Astrocyte of the cerebellum (primary cell): ENCODE measurements around the gene CCNQ.

Experiments used
- DNase-seq: peaks from one replicate; pipeline ENCODE4 v3.0.0-alpha.2; 2011; ENCODE audit warnings: low read depth
- H3K4me3 ChIP-seq: 2 replicates; pipeline ENCODE4 v1.5.1; 2011; ENCODE audit warnings: mild to moderate bottlenecking, low read depth, low read length, moderate library complexity
- CTCF ChIP-seq: IDR thresholded peaks from 2 replicates; pipeline ENCODE4 v1.5.1; 2012; ENCODE audit warnings: low read length, low read depth, moderate library complexity, mild to moderate bottlenecking; ENCODE audit errors: missing control alignments
- in situ Hi-C: cut with HindIII; loops from 2 replicates; pipeline ENCODE4 v1.10.0; 2017; ENCODE audit warnings: low sequenced_read_pairs

CCNQ gene

DNA sequence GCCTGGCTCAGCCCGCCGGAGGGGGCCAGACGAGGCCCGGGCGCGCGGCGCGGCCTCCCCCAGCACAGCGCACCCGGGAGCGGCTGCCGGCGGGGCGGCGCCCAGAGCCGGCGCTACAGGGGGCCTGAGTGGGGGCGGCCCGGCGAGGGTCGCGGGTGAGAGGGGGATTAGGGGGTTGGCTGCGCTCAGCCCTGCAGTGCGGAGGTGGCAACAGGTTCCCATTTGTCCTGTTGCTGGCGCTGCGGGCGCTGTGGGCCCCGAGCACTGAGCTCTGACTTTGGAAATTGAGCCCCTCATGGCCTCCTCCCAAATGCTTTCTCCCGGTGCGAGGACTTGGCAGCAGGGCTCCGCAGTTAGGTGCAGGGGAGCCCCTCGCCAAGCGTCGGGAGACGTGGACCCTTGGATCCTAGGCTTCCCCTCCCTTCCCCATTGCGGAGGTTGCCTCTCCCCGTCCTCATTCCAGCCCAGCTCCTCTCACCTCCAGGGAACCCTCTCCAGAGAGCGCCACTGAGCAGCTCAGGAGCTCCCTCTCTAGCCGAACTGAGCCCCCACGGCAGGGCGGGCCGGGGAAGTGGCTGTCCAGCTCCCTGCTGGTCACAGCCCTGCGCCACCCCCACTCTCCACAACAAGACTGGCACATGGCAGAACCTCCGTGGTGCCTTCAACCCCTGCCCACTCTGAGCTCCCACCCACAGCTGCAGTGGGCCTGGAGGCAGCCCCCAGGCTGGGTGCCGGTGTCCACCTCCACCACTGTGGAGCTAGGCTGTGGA lies 45.6 kb upstream of the CCNQ start:
- no peak for DNase-seq
- H3K4me3 ChIP-seq = no peak overlapping the region
- in situ Hi-C loops = no loop called here
- no peak for TF ChIP-seq CTCF

- no peak overlapping the region for H3K4me3 ChIP-seq
- no peak for DNase-seq
- no peak for TF ChIP-seq CTCF
- in situ Hi-C loops = no loop called here
Measured at GRCh38 chrX:153643431-153644351, 44.8 kb upstream of the CCNQ start.

GRCh38 chrX:153642655-153643430 lies 43.9 kb upstream of the CCNQ start:
- no peak overlapping the region for H3K4me3 ChIP-seq
- TF ChIP-seq CTCF = no peak
- DNase-seq = no peak
- in situ Hi-C loops = no loop called here

DNA sequence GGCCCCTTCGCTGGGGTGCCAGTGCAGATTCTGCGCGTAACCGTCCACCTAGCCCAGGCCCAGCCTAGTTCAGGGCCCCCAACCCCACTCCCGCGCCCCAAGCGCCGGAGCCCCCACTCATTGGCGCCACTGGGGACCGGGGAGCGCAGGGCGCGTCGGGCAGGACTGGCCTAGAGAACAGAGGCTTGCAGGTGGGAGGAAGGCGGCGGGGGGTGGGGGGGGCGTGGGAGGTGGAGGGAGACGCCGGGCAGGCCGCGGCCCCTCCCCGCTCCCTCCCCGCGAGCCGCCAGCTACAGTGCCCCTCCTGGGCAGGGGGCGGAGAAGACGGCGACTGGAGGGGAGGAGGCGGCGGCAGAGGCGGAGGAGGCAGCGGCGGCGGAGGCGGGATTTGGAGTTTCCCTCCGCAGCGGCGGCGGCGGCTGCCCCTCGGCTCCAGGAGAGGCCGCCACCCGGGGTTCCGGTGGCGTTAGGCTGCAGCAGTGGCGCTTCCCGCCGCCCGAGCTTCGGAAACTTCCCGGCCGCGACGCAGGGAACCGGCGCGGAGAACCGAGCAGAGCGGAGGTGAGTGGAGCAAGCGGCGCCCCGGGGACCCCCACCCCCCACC lies 43.2 kb upstream of the CCNQ start:
- TF ChIP-seq CTCF = no peak
- in situ Hi-C loops = no loop called here
- DNase-seq = no peak
- no peak overlapping the region for H3K4me3 ChIP-seq

- no peak for TF ChIP-seq CTCF
- DNase-seq = no peak
- in situ Hi-C loops = no loop called here
- H3K4me3 ChIP-seq = no peak overlapping the region
Measured at GRCh38 chrX:153641627-153642026, 42.7 kb upstream of the CCNQ start.
